Spleen (tissue), 7 donors: Measurements from ENCODE around the gene ZNRF4.

Experiments
- POLR2A ChIP-seq, 3 donors: fragments of 450-650 bp; IDR thresholded peaks; one replicate each; pipeline ENCODE4 v1.5.1; 2017; ENCODE audit warnings: antibody characterized with exemption in 3 of 3, mild to moderate bottlenecking in 1 of 3
- POLR2AphosphoS5 ChIP-seq, 3 donors: sonication (generic); formaldehyde crosslinking; IDR thresholded peaks; one replicate each; pipeline ENCODE4 v1.5.1; 2017; ENCODE audit warnings: antibody characterized with exemption in 3 of 3
- TF ChIP-seq, protein P1 (sequence below), 11 experiments: fragments of 200-600 bp in 7 of 11; fragments of 450-650 bp in 4 of 11; sonication (generic) in 4 of 11; IDR thresholded peaks in 8 of 11; conservative IDR thresholded peaks in 3 of 11; 1 replicate in 7 of 11; 2 replicates in 4 of 11; pipeline versions ENCODE4 v1.4.0 to v1.8.0; 2016 to 2021; ENCODE audit warnings: antibody characterized with exemption in 11 of 11, inconsistent platforms in 4 of 11, mild to moderate bottlenecking in 1 of 11
- donor health status: DM: no; HTN: no; CAD: no; lungs with moderate emphysema.
- donor health status: DM: no; HTN: no; CAD: no.
- donor health status: DM: no; HTN: no; CAD: no.

DNA sequence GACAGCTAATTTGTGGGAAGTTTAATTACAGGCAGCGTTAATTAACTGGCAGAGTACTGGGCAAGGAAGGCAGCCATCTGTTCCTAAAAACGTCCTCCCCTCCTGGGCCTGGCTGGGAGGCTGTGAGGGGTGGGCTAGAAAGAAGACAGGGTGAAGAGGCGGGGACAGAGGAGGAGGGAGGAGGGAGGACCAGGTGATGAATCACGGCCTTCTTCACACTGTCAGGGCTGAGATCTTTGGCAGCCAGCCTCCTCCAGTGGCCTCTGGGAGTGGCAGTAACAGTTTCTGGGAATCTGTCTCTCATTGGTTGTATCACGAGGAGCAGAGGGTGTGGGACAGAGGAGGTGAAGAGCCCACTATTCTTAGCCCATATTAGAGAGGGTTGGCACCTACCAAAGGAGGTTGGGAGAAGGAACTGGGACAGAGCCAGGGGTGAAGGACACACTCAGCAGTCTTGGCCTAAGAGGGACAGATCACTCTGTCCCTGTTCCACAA is 9.6 kb upstream of the ZNRF4 start:
- TF ChIP-seq, protein P1, sequence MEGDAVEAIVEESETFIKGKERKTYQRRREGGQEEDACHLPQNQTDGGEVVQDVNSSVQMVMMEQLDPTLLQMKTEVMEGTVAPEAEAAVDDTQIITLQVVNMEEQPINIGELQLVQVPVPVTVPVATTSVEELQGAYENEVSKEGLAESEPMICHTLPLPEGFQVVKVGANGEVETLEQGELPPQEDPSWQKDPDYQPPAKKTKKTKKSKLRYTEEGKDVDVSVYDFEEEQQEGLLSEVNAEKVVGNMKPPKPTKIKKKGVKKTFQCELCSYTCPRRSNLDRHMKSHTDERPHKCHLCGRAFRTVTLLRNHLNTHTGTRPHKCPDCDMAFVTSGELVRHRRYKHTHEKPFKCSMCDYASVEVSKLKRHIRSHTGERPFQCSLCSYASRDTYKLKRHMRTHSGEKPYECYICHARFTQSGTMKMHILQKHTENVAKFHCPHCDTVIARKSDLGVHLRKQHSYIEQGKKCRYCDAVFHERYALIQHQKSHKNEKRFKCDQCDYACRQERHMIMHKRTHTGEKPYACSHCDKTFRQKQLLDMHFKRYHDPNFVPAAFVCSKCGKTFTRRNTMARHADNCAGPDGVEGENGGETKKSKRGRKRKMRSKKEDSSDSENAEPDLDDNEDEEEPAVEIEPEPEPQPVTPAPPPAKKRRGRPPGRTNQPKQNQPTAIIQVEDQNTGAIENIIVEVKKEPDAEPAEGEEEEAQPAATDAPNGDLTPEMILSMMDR (IDR thresholded peaks at IDR 0.05 in 8 of 11, conservative IDR thresholded peaks at IDR 0.05 in 3 of 11): no peak
- no peak for TF ChIP-seq POLR2A (IDR thresholded peaks at IDR 0.05)
- TF ChIP-seq POLR2AphosphoS5 (IDR thresholded peaks at IDR 0.05): no peak
